Vagina (tissue), 2 donors: ENCODE results near the gene CCDC57. TPM values are rescaled to one million over a fixed set of nuclear protein-coding genes. Genes with fewer than 3 reads are reported as not detected.

ENCODE experiments used
- DNase-seq, 2 donors: peaks; one replicate each; pipeline ENCODE4 v3.0.0-alpha.2; 2017; ENCODE audit errors: extremely low spot score in 2 of 2
- H3K27ac ChIP-seq: fragments of 200-600 bp; sonication (generic); one replicate; pipeline ENCODE4 v1.5.1; 2019
- H3K27me3 ChIP-seq: fragments of 200-600 bp; sonication (generic); one replicate; pipeline ENCODE4 v1.5.1; 2019
- H3K36me3 ChIP-seq, 2 donors: fragments of 200-600 bp; sonication (generic); one replicate each; pipeline ENCODE4 v1.5.1; 2017 to 2019
- H3K4me1 ChIP-seq: fragments of 200-600 bp; sonication (generic); one replicate; pipeline ENCODE4 v1.5.1; 2019
- H3K4me3 ChIP-seq, 2 donors: fragments of 200-600 bp; sonication (generic); 1 replicate in 1 of 2; 2 replicates in 1 of 2; pipeline ENCODE4 v1.5.1; 2016 to 2019
- H3K9me3 ChIP-seq: fragments of 200-600 bp; sonication (generic); one replicate; pipeline ENCODE4 v1.5.1; 2019
- POLR2A ChIP-seq, 2 donors: fragments of 450-650 bp; IDR thresholded peaks; one replicate each; pipeline ENCODE4 v1.6.1; 2017; ENCODE audit warnings: antibody characterized with exemption in 2 of 2, mild to moderate bottlenecking in 2 of 2, moderate library complexity in 2 of 2
- POLR2AphosphoS5 ChIP-seq, 2 donors: sonication (generic); formaldehyde crosslinking; IDR thresholded peaks; one replicate each; pipeline ENCODE4 v1.9.0; 2017; ENCODE audit warnings: antibody characterized with exemption in 2 of 2, mild to moderate bottlenecking in 2 of 2, low read depth in 1 of 2; ENCODE audit not compliant: insufficient read depth in 1 of 2
- intact Hi-C: fragments of 100-400 bp; cut with DNase I; formaldehyde crosslinking; loops from one replicate; pipeline ENCODE4 v1.15.1; 2023
- total RNA-seq: library from RNA; depleted of rRNA; stranded (reverse); fragments of >200 nt; gene quantifications from one replicate; pipeline ENCODE4 v1.2.3, GENCODE V29; 2016
- TF ChIP-seq, protein P1 (sequence below), 3 experiments: fragments of 450-650 bp in 2 of 3; fragments of 200-600 bp in 1 of 3; sonication (generic) in 1 of 3; IDR thresholded peaks; one replicate each; pipeline ENCODE4 v1.5.1; 2017 to 2019; ENCODE audit warnings: antibody characterized with exemption in 3 of 3, mild to moderate bottlenecking in 2 of 3, moderate library complexity in 2 of 3

Gene CCDC57
- total RNA-seq, 1 donor from 2014 or later = 26.5 TPM

DNA sequence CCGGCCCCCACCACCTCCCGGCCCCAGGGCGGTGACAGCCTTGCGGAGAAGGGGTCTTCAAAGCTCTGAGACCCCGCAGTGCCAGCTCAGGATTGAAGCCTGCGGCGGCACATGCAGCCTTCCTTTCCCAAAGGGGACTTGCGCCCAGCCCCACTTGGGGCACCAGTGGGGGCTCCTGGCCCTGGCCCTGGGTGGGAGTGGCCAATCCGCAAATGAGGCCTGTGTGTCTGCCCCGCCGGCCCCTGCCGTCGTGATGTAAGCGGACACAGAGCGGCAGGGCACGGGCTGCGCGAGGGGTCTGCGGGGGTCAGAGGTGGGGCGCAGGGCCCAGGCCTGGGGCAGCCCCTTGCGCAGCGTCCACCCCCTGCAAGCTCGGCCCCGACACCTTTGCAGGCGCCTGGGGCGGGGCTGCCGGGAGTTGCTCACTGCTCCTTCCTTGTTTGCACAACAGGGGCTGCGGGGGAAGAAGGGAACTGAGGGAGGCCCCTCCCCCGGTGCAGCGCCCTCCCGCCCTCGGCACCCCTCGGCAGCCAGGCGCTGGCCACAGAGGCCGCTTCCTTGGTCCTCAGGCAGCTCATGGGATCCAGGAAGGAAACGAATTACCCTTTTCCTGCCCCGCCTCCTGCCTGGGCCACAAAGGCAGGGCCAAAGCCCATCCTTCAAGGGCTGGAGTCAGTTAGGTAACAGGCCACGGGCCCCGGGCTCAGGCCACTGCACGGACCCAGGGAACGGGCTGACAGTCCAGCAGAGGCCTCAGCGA is 19.1 kb upstream of the CCDC57 start:
- TF ChIP-seq POLR2AphosphoS5 (IDR thresholded peaks at IDR 0.05; ENCODE audit: insufficient read depth in 1 of 2, low read depth in 1 of 2) (peak; percentile 52 to 89), POLR2A (IDR thresholded peaks at IDR 0.05) (no peak)
- H3K4me1 ChIP-seq = peaks cover 65% of the 10 kb centered on the region
- H3K27me3 ChIP-seq = no peaks in the 10 kb centered on the region
- H3K4me3 ChIP-seq = peak overlapping the region; percentile 62 to 63
- intact Hi-C loops = no loop called here
- H3K9me3 ChIP-seq = no peaks in the 10 kb centered on the region
- DNase-seq = no peak
- H3K36me3 ChIP-seq = no peaks in the 10 kb centered on the region
- peak overlapping the region; percentile 93 for H3K27ac ChIP-seq

DNA sequence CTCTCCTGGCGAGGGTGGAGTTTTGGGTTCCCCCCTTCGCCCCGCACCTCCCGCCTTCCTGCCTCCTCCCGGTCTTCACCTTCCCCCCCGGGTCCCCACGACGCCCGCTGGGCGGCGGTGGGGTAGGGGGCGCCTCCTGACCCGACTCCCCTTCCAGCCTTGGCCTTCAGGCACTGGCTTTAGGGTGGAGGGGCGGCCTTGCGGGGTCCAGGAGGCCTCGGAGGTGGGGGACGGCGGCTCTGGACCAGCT is 18.6 kb upstream of the CCDC57 start:
- DNase-seq = no peak
- TF ChIP-seq POLR2A (IDR thresholded peaks at IDR 0.05) (no peak), POLR2AphosphoS5 (IDR thresholded peaks at IDR 0.05; ENCODE audit: insufficient read depth in 1 of 2, low read depth in 1 of 2) (no peak)
- TF ChIP-seq, protein P1, sequence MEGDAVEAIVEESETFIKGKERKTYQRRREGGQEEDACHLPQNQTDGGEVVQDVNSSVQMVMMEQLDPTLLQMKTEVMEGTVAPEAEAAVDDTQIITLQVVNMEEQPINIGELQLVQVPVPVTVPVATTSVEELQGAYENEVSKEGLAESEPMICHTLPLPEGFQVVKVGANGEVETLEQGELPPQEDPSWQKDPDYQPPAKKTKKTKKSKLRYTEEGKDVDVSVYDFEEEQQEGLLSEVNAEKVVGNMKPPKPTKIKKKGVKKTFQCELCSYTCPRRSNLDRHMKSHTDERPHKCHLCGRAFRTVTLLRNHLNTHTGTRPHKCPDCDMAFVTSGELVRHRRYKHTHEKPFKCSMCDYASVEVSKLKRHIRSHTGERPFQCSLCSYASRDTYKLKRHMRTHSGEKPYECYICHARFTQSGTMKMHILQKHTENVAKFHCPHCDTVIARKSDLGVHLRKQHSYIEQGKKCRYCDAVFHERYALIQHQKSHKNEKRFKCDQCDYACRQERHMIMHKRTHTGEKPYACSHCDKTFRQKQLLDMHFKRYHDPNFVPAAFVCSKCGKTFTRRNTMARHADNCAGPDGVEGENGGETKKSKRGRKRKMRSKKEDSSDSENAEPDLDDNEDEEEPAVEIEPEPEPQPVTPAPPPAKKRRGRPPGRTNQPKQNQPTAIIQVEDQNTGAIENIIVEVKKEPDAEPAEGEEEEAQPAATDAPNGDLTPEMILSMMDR (IDR thresholded peaks at IDR 0.05) = no peak
- Histone ChIP-seq H3K36me3 (no peaks in the 10 kb centered on the region), H3K4me1 (peaks cover 60% of the 10 kb centered on the region), H3K27ac (peak overlapping the region; percentile 93), H3K9me3 (no peaks in the 10 kb centered on the region), H3K4me3 (peak overlapping the region; percentile 62 to 63), H3K27me3 (no peaks in the 10 kb centered on the region)
- intact Hi-C loops = no loop called here

DNA sequence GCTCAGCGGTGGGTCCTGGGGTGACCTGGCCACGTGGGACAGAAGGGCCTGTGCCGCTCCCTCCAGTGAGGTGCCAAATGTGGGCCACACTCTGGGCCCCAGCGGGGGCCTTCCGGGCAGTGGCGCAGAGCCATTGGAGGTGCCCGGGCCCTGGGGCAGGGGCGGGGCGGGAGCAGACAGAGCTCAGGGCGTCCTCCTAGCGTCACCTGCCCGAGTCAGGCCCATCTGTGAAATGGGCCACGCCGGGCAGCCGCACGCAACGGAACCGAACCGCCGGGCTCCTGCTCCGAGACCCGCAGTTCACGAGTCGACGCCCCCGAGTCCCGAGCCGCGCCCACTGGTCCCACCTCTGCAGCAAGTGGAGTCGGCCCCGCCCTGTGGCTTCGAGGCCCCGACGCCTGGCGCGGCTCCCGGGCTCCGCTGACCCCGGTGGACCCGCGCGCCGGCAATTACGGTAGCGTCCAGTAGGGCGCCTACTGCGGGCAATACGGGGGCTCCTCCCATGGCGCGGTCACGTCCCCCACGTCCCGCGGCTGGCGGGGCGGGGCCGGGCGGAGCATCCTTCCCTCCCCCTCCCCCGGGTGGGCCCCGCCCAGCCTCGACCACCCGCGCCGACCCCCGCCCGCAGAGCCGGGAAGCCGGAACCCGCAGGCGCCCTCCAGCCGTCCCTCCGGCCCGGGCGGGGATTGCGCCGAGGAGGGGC is 18.1 kb upstream of the CCDC57 start:
- Histone ChIP-seq H3K9me3 (no peaks in the 10 kb centered on the region), H3K4me1 (peaks cover 55% of the 10 kb centered on the region), H3K27ac (peak overlapping the region; percentile 93), H3K4me3 (peak overlapping the region; percentile 62 to 63), H3K36me3 (no peaks in the 10 kb centered on the region), H3K27me3 (no peaks in the 10 kb centered on the region)
- no peak for DNase-seq
- TF ChIP-seq, protein P1 (IDR thresholded peaks at IDR 0.05) = peak in 1 of 3 experiments; percentile 56
- TF ChIP-seq POLR2AphosphoS5 (IDR thresholded peaks at IDR 0.05; ENCODE audit: insufficient read depth in 1 of 2, low read depth in 1 of 2) = no peak
- intact Hi-C loops = no loop called here

DNA sequence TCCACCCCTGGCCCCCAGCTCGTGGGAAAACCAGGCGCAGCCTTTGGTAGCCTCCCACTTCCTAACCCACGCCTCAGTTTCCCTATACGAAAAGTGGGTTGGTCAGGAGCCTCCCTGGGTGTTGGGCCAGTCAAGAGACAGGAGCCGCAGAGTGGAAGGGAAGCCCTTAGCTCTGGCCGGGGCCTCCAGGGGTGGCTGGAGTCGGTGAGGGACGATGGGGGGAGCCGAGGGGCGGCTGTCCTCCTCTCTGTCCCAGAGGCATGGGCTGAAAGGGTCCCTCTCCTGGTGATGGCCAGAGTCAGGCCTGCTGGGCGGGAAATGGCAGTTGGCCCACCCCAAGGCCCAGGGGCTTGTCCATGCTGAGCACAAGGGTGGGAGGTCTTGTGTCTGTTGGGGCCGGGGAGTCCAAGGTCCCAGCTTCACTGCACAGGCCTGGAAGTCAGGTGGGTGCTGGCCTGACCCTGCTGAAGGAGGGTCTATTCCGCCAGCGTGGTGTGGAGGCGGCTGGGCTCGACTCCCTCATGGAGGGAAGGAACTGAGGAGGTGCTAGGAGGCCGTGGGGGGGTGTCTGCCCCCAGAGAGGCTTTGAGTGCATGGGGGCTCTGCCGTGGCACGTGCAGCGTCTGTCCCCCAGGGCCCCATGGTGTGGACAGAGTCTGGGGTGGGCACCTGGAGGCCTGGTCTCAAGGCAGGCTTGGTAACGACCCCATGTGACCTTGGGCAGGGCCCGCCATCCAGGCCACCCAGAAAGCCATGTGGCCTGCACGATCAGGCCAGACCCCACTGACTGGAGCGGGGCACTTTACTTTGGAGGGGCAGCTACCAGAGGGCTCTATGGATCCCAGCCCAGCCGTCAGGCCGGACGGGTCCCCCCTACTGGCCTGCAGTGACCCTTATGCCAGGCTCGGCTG is 17.3 kb upstream of the CCDC57 start:
- Histone ChIP-seq H3K36me3 (no peaks in the 10 kb centered on the region), H3K4me3 (peak overlapping the region; percentile 62 to 63), H3K9me3 (no peaks in the 10 kb centered on the region), H3K27me3 (no peaks in the 10 kb centered on the region), H3K27ac (peak overlapping the region; percentile 93), H3K4me1 (peaks cover 47% of the 10 kb centered on the region)
- intact Hi-C loops = no loop called here
- no peak for DNase-seq
- peak in 1 of 2 donors; percentile 16 for TF ChIP-seq POLR2AphosphoS5 (IDR thresholded peaks at IDR 0.05; ENCODE audit: insufficient read depth in 1 of 2, low read depth in 1 of 2)
- TF ChIP-seq, protein P1 (IDR thresholded peaks at IDR 0.05) = no peak
